ENCODE results near the gene ANKS6.

DNA sequence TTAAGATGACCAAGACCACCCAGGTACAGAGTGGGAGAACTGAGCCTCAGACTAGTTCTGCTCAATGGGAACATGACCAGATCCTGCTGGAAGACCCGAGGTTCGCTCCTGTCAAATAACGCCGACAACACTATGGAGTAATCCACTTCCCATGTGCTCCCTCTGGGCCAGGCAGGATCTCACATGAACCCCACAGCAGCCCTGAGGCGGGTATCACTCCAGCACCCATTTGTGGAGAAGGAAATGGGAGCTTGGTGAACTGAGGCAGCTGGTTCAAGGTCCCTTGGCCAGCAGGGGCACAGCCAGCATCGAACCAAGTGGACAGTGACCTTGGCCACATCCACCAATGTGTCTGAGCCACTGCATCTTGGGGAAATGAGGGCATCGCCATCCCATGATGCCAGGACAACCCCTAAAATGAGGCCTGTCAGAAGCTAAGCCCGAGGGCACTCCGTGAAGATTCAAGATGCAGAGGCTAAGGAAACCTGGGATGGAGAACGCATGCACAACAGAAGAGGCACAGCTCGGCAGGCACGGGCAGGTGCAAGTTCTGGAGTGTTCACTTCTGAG is 8.5 kb downstream of the ANKS6 start:
- TF ChIP-seq, protein P1, sequence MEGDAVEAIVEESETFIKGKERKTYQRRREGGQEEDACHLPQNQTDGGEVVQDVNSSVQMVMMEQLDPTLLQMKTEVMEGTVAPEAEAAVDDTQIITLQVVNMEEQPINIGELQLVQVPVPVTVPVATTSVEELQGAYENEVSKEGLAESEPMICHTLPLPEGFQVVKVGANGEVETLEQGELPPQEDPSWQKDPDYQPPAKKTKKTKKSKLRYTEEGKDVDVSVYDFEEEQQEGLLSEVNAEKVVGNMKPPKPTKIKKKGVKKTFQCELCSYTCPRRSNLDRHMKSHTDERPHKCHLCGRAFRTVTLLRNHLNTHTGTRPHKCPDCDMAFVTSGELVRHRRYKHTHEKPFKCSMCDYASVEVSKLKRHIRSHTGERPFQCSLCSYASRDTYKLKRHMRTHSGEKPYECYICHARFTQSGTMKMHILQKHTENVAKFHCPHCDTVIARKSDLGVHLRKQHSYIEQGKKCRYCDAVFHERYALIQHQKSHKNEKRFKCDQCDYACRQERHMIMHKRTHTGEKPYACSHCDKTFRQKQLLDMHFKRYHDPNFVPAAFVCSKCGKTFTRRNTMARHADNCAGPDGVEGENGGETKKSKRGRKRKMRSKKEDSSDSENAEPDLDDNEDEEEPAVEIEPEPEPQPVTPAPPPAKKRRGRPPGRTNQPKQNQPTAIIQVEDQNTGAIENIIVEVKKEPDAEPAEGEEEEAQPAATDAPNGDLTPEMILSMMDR (IDR thresholded peaks at IDR 0.05; ENCODE audit: low read depth, low read length, poor library complexity, severe bottlenecking) = no peak
- no peak for TF ChIP-seq EZH2phosphoT487 (IDR thresholded peaks at IDR 0.05; ENCODE audit: borderline replicate concordance, low read length)
